ENCODE data around the gene BTG2. TPM values are rescaled to one million over a fixed set of nuclear protein-coding genes. Genes with fewer than 3 reads are reported as not detected.

The BTG2 gene
- total RNA-seq, 1 experiment from 2014 or later = 2.9 TPM

GRCh38 chr1:203316626-203317093, 11.3 kb downstream of the BTG2 start:
- H3K27ac Mint-ChIP-seq = no peak overlapping the region
- Histone ChIP-seq H4K91ac (ENCODE audit: insufficient read length, low read depth, low read length) (no peak overlapping the region), H3K79me2 (ENCODE audit: insufficient read depth, low read length) (no peaks in the 10 kb centered on the region), H3K9ac (ENCODE audit: extremely low read depth, insufficient read length, low read length) (no peak overlapping the region), H3T11ph (ENCODE audit: low read length) (no peak overlapping the region), H2BK120ac (ENCODE audit: low read depth, low read length, poor library complexity, severe bottlenecking) (no peak overlapping the region), H2BK12ac (ENCODE audit: insufficient read length, low read depth, low read length) (no peak overlapping the region), H3K4me1 (ENCODE audit: insufficient read depth, low read length) (no peaks in the 10 kb centered on the region), H3K4ac (ENCODE audit: low read depth, low read length) (no peak overlapping the region), H3K23ac (ENCODE audit: insufficient read length, low read depth, low read length) (no peak overlapping the region), H3K79me1 (ENCODE audit: insufficient read depth, low read depth, low read length, poor library complexity, severe bottlenecking) (no peaks in the 10 kb centered on the region), H3K23me2 (ENCODE audit: insufficient read length, low read depth, low read length, poor library complexity, severe bottlenecking) (no peaks in the 10 kb centered on the region), H2BK5ac (ENCODE audit: insufficient read length, low read length) (no peak overlapping the region), H3K27ac (ENCODE audit: insufficient read length, low read depth, low read length) (no peak overlapping the region), H4K20me1 (ENCODE audit: control insufficient read depth, insufficient read depth, insufficient read length) (no peaks in the 10 kb centered on the region), H3K56ac (ENCODE audit: insufficient read length, low read depth, low read length) (no peak overlapping the region), H3K14ac (ENCODE audit: insufficient read depth, low read length) (no peak overlapping the region), H3K9me3 (ENCODE audit: control insufficient read depth, low read depth, low read length) (no peaks in the 10 kb centered on the region), H2BK15ac (ENCODE audit: low read depth, low read length) (no peak overlapping the region), H3K27me3 (ENCODE audit: insufficient read depth, low read length) (peaks cover 15% of the 10 kb centered on the region; the same call in 1 of the 2 replicates), H2AK5ac (ENCODE audit: insufficient read length, low read length) (no peak overlapping the region), H2BK20ac (ENCODE audit: low read depth, low read length, poor library complexity, severe bottlenecking) (no peak overlapping the region), H4K8ac (replicated peaks; ENCODE audit: insufficient read length, low read depth, low read length) (no peak overlapping the region), H3K18ac (ENCODE audit: insufficient read length, low read depth, low read length) (no peak overlapping the region), H3K4me2 (ENCODE audit: insufficient read depth, insufficient read length, low read length) (no peak overlapping the region), H2AFZ (ENCODE audit: low read length) (no peak overlapping the region), H4K5ac (ENCODE audit: insufficient read length, low read depth, low read length) (no peak overlapping the region)
- no peak for DNase-seq
- peaks cover 98% of the 10 kb centered on the region for H3K27me3 Mint-ChIP-seq (ENCODE audit: low read depth)
- peaks cover 21 to 24% of the 10 kb centered on the region in 2 experiments for H3K4me1 Mint-ChIP-seq
- TF ChIP-seq CTCF (conservative IDR thresholded peaks at IDR 0.05) = no peak
- no peaks in the 10 kb centered on the region for H3K36me3 Mint-ChIP-seq (ENCODE audit: insufficient read depth in 1 of 3, low read depth in 3 of 3)
- no peak overlapping the region for H3K4me3 Mint-ChIP-seq
- no CpG with 5 or more reads among the region's 4 CpGs for WGBS (ENCODE audit: extremely low coverage, insufficient read length, low lambda C conversion rate)
- no peaks in the 10 kb centered on the region for H3K9me3 Mint-ChIP-seq
